ENCODE results near the gene FHOD1. TPM values are rescaled to one million over a fixed set of nuclear protein-coding genes. Genes with fewer than 3 reads are reported as not detected.

Gene FHOD1
- total RNA-seq, 2 donors from 2014 or later: 5.3 to 11.6 TPM

- peaks cover 0 to 38% of the 10 kb centered on the region in 2 donors for H3K4me1 ChIP-seq
- no peaks in the 10 kb centered on the region for H3K9me3 ChIP-seq
- DNase-seq (ENCODE audit: low spot score): no peak
- H3K27ac ChIP-seq: no peak overlapping the region
- H3K27me3 ChIP-seq: no peaks in the 10 kb centered on the region
- H3K36me3 ChIP-seq: peaks cover 1% of the 10 kb centered on the region
- no peak for TF ChIP-seq CTCF (IDR thresholded peaks at IDR 0.05)
- no peak overlapping the region for H3K4me3 ChIP-seq
Measured at GRCh38 chr16:67188323-67188722, 59.0 kb downstream of the FHOD1 start.

GRCh38 chr16:67187175-67187890, 59.9 kb downstream of the FHOD1 start:
- H3K4me3 ChIP-seq: no peak overlapping the region
- H3K27ac ChIP-seq: no peak overlapping the region
- no peaks in the 10 kb centered on the region for H3K9me3 ChIP-seq
- H3K27me3 ChIP-seq: no peaks in the 10 kb centered on the region
- no peaks in the 10 kb centered on the region for H3K36me3 ChIP-seq
- peaks cover 0 to 39% of the 10 kb centered on the region in 2 donors for H3K4me1 ChIP-seq
- TF ChIP-seq CTCF (IDR thresholded peaks at IDR 0.05): no peak
- DNase-seq (ENCODE audit: low spot score): no peak

- DNase-seq (ENCODE audit: low spot score): no peak
- Histone ChIP-seq H3K36me3 (no peaks in the 10 kb centered on the region), H3K4me1 (peaks cover 0 to 37% of the 10 kb centered on the region in 2 donors), H3K4me3 (no peak overlapping the region), H3K27me3 (no peaks in the 10 kb centered on the region), H3K27ac (no peak overlapping the region), H3K9me3 (no peaks in the 10 kb centered on the region)
- TF ChIP-seq CTCF (IDR thresholded peaks at IDR 0.05): no peak
Measured at GRCh38 chr16:67186550-67186950, 60.7 kb downstream of the FHOD1 start.

GRCh38 chr16:67185651-67186134, 61.6 kb downstream of the FHOD1 start:
- no peaks in the 10 kb centered on the region for H3K27me3 ChIP-seq
- H3K9me3 ChIP-seq: no peaks in the 10 kb centered on the region
- no peaks in the 10 kb centered on the region for H3K36me3 ChIP-seq
- peaks cover 0 to 29% of the 10 kb centered on the region in 2 donors for H3K4me1 ChIP-seq
- no peak overlapping the region for H3K4me3 ChIP-seq
- TF ChIP-seq CTCF (IDR thresholded peaks at IDR 0.05): no peak
- DNase-seq (ENCODE audit: low spot score): no peak
- H3K27ac ChIP-seq: no peak overlapping the region

GRCh38 chr16:67184995-67185650, 62.2 kb downstream of the FHOD1 start:
- Histone ChIP-seq H3K36me3 (no peaks in the 10 kb centered on the region), H3K27me3 (no peaks in the 10 kb centered on the region), H3K27ac (no peak overlapping the region), H3K4me1 (peaks cover 0 to 29% of the 10 kb centered on the region in 2 donors), H3K9me3 (no peaks in the 10 kb centered on the region), H3K4me3 (peak overlapping the region in 1 of 2 donors; percentile 72)
- peak; percentile 93 for DNase-seq (ENCODE audit: low spot score)
- peak; percentile 81 to 91 for TF ChIP-seq CTCF (IDR thresholded peaks at IDR 0.05)
